ENCODE measurements around the gene SEMA6D.

The SEMA6D gene

GRCh38 chr15:47691882-47692281 lies 25.4 kb upstream of the SEMA6D start:
- DNase-seq (ENCODE audit: low spot score in 2 of 2) = no peak
- Mint-ChIP-seq H3K36me3 (ENCODE audit: insufficient read depth) (peaks cover 2% of the 10 kb centered on the region), H3K27ac (ENCODE audit: low read depth) (no peak overlapping the region), H3K27me3 (no peaks in the 10 kb centered on the region), H3K4me3 (no peak overlapping the region), H3K4me1 (no peaks in the 10 kb centered on the region), H3K9me3 (no peaks in the 10 kb centered on the region)
- no peak for ATAC-seq (replicated peaks; ENCODE audit: extremely low read depth, poor library complexity, severe bottlenecking)

- DNase-seq (ENCODE audit: low spot score in 2 of 2) = no peak
- no peaks in the 10 kb centered on the region for H3K9me3 Mint-ChIP-seq
- no peaks in the 10 kb centered on the region for H3K4me1 Mint-ChIP-seq
- ATAC-seq (replicated peaks; ENCODE audit: extremely low read depth, poor library complexity, severe bottlenecking) = no peak
- no peaks in the 10 kb centered on the region for H3K27me3 Mint-ChIP-seq
- H3K4me3 Mint-ChIP-seq = no peak overlapping the region
- peaks cover 2% of the 10 kb centered on the region for H3K36me3 Mint-ChIP-seq (ENCODE audit: insufficient read depth)
- no peak overlapping the region for H3K27ac Mint-ChIP-seq (ENCODE audit: low read depth)
Observed at GRCh38 chr15:47696351-47696750, 21.0 kb upstream of the SEMA6D start.

- Mint-ChIP-seq H3K4me1 (no peaks in the 10 kb centered on the region), H3K4me3 (no peak overlapping the region), H3K9me3 (peaks cover 7% of the 10 kb centered on the region), H3K36me3 (ENCODE audit: insufficient read depth) (no peaks in the 10 kb centered on the region), H3K27ac (ENCODE audit: low read depth) (no peak overlapping the region), H3K27me3 (no peaks in the 10 kb centered on the region)
- DNase-seq (ENCODE audit: low spot score in 2 of 2) = no peak
- no peak for ATAC-seq (replicated peaks; ENCODE audit: extremely low read depth, poor library complexity, severe bottlenecking)
Observed at GRCh38 chr15:47705281-47705997, 11.9 kb upstream of the SEMA6D start.

GRCh38 chr15:47707391-47707790 lies 9.9 kb upstream of the SEMA6D start:
- DNase-seq (ENCODE audit: low spot score in 2 of 2) (no peak), ATAC-seq (replicated peaks; ENCODE audit: extremely low read depth, poor library complexity, severe bottlenecking) (no peak)
- Mint-ChIP-seq H3K4me3 (no peak overlapping the region), H3K27me3 (no peaks in the 10 kb centered on the region), H3K27ac (ENCODE audit: low read depth) (no peak overlapping the region), H3K9me3 (peaks cover 7% of the 10 kb centered on the region), H3K36me3 (ENCODE audit: insufficient read depth) (no peaks in the 10 kb centered on the region), H3K4me1 (no peaks in the 10 kb centered on the region)

- DNase-seq (ENCODE audit: low spot score in 2 of 2) (no peak), ATAC-seq (replicated peaks; ENCODE audit: extremely low read depth, poor library complexity, severe bottlenecking) (no peak)
- Mint-ChIP-seq H3K4me1 (no peaks in the 10 kb centered on the region), H3K27me3 (no peaks in the 10 kb centered on the region), H3K36me3 (ENCODE audit: insufficient read depth) (no peaks in the 10 kb centered on the region), H3K4me3 (no peak overlapping the region), H3K9me3 (peaks cover 7% of the 10 kb centered on the region), H3K27ac (ENCODE audit: low read depth) (no peak overlapping the region)
Observed at GRCh38 chr15:47708161-47708980, 8.9 kb upstream of the SEMA6D start.

- H3K9me3 Mint-ChIP-seq = peaks cover 10% of the 10 kb centered on the region
- DNase-seq (ENCODE audit: low spot score in 2 of 2) (no peak), ATAC-seq (replicated peaks; ENCODE audit: extremely low read depth, poor library complexity, severe bottlenecking) (no peak)
- H3K4me1 Mint-ChIP-seq = no peaks in the 10 kb centered on the region
- H3K4me3 Mint-ChIP-seq = no peak overlapping the region
- H3K36me3 Mint-ChIP-seq (ENCODE audit: insufficient read depth) = no peaks in the 10 kb centered on the region
- H3K27me3 Mint-ChIP-seq = peaks cover 13% of the 10 kb centered on the region
- H3K27ac Mint-ChIP-seq (ENCODE audit: low read depth) = no peak overlapping the region
Observed at GRCh38 chr15:47711655-47712054, 5.7 kb upstream of the SEMA6D start.

- Mint-ChIP-seq H3K36me3 (ENCODE audit: insufficient read depth) (no peaks in the 10 kb centered on the region), H3K27me3 (peaks cover 49% of the 10 kb centered on the region), H3K4me3 (no peak overlapping the region), H3K27ac (ENCODE audit: low read depth) (no peak overlapping the region), H3K9me3 (peaks cover 8% of the 10 kb centered on the region), H3K4me1 (no peaks in the 10 kb centered on the region)
- ATAC-seq (replicated peaks; ENCODE audit: extremely low read depth, poor library complexity, severe bottlenecking) (no peak), DNase-seq (ENCODE audit: low spot score in 2 of 2) (no peak)
Observed at GRCh38 chr15:47715402-47715801, 1.9 kb upstream of the SEMA6D start.

- peaks cover 52% of the 10 kb centered on the region for H3K27me3 Mint-ChIP-seq
- no peak for DNase-seq (ENCODE audit: low spot score in 2 of 2)
- no peak overlapping the region for H3K27ac Mint-ChIP-seq (ENCODE audit: low read depth)
- no peaks in the 10 kb centered on the region for H3K4me1 Mint-ChIP-seq
- H3K36me3 Mint-ChIP-seq (ENCODE audit: insufficient read depth) = no peaks in the 10 kb centered on the region
- no peak for ATAC-seq (replicated peaks; ENCODE audit: extremely low read depth, poor library complexity, severe bottlenecking)
- H3K9me3 Mint-ChIP-seq = peaks cover 8% of the 10 kb centered on the region
- H3K4me3 Mint-ChIP-seq = no peak overlapping the region
Observed at GRCh38 chr15:47715856-47716445, 1.4 kb upstream of the SEMA6D start.

- no peaks in the 10 kb centered on the region for H3K4me1 Mint-ChIP-seq
- no peak overlapping the region for H3K4me3 Mint-ChIP-seq
- DNase-seq (ENCODE audit: low spot score in 2 of 2) (no peak), ATAC-seq (replicated peaks; ENCODE audit: extremely low read depth, poor library complexity, severe bottlenecking) (no peak)
- H3K27me3 Mint-ChIP-seq = peaks cover 55% of the 10 kb centered on the region
- H3K27ac Mint-ChIP-seq (ENCODE audit: low read depth) = no peak overlapping the region
- H3K9me3 Mint-ChIP-seq = peaks cover 8% of the 10 kb centered on the region
- H3K36me3 Mint-ChIP-seq (ENCODE audit: insufficient read depth) = no peaks in the 10 kb centered on the region
Observed at GRCh38 chr15:47716516-47716915, 789 bp upstream of the SEMA6D start.

- Mint-ChIP-seq H3K27me3 (peaks cover 68% of the 10 kb centered on the region), H3K36me3 (ENCODE audit: insufficient read depth) (peaks cover 1% of the 10 kb centered on the region), H3K27ac (ENCODE audit: low read depth) (no peak overlapping the region), H3K4me3 (no peak overlapping the region), H3K4me1 (no peaks in the 10 kb centered on the region), H3K9me3 (peaks cover 8% of the 10 kb centered on the region)
- no peak for ATAC-seq (replicated peaks; ENCODE audit: extremely low read depth, poor library complexity, severe bottlenecking)
- DNase-seq (ENCODE audit: low spot score in 2 of 2) = no peak
Observed at GRCh38 chr15:47718497-47719437, 1.5 kb downstream of the SEMA6D start.

- no peak overlapping the region for H3K4me3 Mint-ChIP-seq
- H3K9me3 Mint-ChIP-seq = peaks cover 9% of the 10 kb centered on the region
- H3K4me1 Mint-ChIP-seq = no peaks in the 10 kb centered on the region
- H3K27ac Mint-ChIP-seq (ENCODE audit: low read depth) = no peak overlapping the region
- ATAC-seq (replicated peaks; ENCODE audit: extremely low read depth, poor library complexity, severe bottlenecking) (no peak), DNase-seq (ENCODE audit: low spot score in 2 of 2) (no peak)
- peaks cover 1% of the 10 kb centered on the region for H3K36me3 Mint-ChIP-seq (ENCODE audit: insufficient read depth)
- peaks cover 63% of the 10 kb centered on the region for H3K27me3 Mint-ChIP-seq
Observed at GRCh38 chr15:47719730-47720129, 2.4 kb downstream of the SEMA6D start.

GRCh38 chr15:47720555-47720954 lies 3.2 kb downstream of the SEMA6D start:
- H3K27me3 Mint-ChIP-seq = peaks cover 58% of the 10 kb centered on the region
- no peak for DNase-seq (ENCODE audit: low spot score in 2 of 2)
- H3K36me3 Mint-ChIP-seq (ENCODE audit: insufficient read depth) = peaks cover 1% of the 10 kb centered on the region
- H3K4me3 Mint-ChIP-seq = no peak overlapping the region
- no peak for ATAC-seq (replicated peaks; ENCODE audit: extremely low read depth, poor library complexity, severe bottlenecking)
- H3K27ac Mint-ChIP-seq (ENCODE audit: low read depth) = no peak overlapping the region
- H3K4me1 Mint-ChIP-seq = no peaks in the 10 kb centered on the region
- H3K9me3 Mint-ChIP-seq = peaks cover 8% of the 10 kb centered on the region
